ENCODE data around the gene RNU7-1. TPM values are rescaled to one million over a fixed set of nuclear protein-coding genes. Genes with fewer than 3 reads are reported as not detected.

RNU7-1 gene
- total RNA-seq, 1 donor from 2014 or later, result not detected

DNA sequence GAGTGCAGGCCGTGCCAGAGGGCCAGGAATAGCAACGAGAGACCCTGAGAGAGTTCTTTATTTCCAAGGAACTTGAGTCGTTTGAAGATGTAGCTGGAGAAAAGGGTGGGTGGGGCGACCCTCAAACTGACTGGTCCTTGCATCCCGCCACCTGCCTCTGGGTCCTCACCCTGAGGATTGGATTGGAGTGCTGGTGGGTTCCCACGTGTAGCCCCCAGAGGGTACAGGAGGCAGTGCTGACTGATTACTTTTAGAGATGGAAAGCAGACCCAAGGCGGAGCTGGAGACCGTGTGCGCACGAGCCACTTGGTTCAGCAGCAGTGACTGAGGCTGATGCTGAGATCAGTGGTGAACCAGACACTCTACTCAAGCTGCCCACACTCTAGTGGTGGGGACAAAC is 34.0 kb downstream of the RNU7-1 start:
- Mint-ChIP-seq H3K27ac (peak overlapping the region; percentile 30), H3K4me3 (ENCODE audit: low read depth) (no peak overlapping the region), H3K36me3 (ENCODE audit: insufficient read depth) (peaks cover 31% of the 10 kb centered on the region), H3K9me3 (ENCODE audit: low read depth) (no peaks in the 10 kb centered on the region), H3K4me1 (ENCODE audit: low read depth) (peaks cover 17% of the 10 kb centered on the region), H3K27me3 (no peaks in the 10 kb centered on the region)
- DNase-seq (ENCODE audit: low spot score, unreplicated experiment), result no peak
- TF ChIP-seq, protein P1, sequence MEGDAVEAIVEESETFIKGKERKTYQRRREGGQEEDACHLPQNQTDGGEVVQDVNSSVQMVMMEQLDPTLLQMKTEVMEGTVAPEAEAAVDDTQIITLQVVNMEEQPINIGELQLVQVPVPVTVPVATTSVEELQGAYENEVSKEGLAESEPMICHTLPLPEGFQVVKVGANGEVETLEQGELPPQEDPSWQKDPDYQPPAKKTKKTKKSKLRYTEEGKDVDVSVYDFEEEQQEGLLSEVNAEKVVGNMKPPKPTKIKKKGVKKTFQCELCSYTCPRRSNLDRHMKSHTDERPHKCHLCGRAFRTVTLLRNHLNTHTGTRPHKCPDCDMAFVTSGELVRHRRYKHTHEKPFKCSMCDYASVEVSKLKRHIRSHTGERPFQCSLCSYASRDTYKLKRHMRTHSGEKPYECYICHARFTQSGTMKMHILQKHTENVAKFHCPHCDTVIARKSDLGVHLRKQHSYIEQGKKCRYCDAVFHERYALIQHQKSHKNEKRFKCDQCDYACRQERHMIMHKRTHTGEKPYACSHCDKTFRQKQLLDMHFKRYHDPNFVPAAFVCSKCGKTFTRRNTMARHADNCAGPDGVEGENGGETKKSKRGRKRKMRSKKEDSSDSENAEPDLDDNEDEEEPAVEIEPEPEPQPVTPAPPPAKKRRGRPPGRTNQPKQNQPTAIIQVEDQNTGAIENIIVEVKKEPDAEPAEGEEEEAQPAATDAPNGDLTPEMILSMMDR (IDR thresholded peaks at IDR 0.05; ENCODE audit: unreplicated experiment), result no peak

DNA sequence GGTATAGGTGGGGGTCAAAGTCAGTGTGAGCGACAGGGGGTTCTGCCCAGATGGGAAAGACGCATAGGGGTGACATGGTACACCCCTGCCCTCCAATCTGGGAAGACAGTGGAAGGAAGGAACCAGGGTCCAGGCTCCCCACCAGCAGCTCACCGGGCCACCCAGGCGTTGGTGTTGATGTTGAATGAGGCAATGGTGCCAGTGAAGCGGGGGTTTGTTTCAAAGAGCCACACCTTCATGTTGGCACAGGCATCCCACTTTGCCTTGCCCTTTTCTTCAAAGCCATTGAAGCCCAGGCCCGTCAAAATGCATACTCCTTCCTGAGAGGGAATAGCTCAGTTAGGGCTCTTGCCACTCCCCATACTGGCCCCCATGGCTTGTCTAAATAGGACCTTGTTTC is 34.6 kb downstream of the RNU7-1 start:
- DNase-seq (ENCODE audit: low spot score, unreplicated experiment), result no peak
- Mint-ChIP-seq H3K36me3 (ENCODE audit: insufficient read depth) (peaks cover 32% of the 10 kb centered on the region), H3K27ac (peak overlapping the region; percentile 72), H3K9me3 (ENCODE audit: low read depth) (no peaks in the 10 kb centered on the region), H3K27me3 (no peaks in the 10 kb centered on the region), H3K4me3 (ENCODE audit: low read depth) (no peak overlapping the region), H3K4me1 (ENCODE audit: low read depth) (peaks cover 17% of the 10 kb centered on the region)
- TF ChIP-seq, protein P1 (IDR thresholded peaks at IDR 0.05; ENCODE audit: unreplicated experiment), result no peak

GRCh38 chr12:6978611-6979011 is 35.0 kb downstream of the RNU7-1 start:
- Mint-ChIP-seq H3K4me3 (ENCODE audit: low read depth) (no peak overlapping the region), H3K27ac (peak overlapping the region; percentile 72), H3K27me3 (no peaks in the 10 kb centered on the region), H3K9me3 (ENCODE audit: low read depth) (no peaks in the 10 kb centered on the region), H3K36me3 (ENCODE audit: insufficient read depth) (peaks cover 34% of the 10 kb centered on the region), H3K4me1 (ENCODE audit: low read depth) (peaks cover 17% of the 10 kb centered on the region)
- TF ChIP-seq, protein P1 (IDR thresholded peaks at IDR 0.05; ENCODE audit: unreplicated experiment), result no peak
- no peak for DNase-seq (ENCODE audit: low spot score, unreplicated experiment)

DNA sequence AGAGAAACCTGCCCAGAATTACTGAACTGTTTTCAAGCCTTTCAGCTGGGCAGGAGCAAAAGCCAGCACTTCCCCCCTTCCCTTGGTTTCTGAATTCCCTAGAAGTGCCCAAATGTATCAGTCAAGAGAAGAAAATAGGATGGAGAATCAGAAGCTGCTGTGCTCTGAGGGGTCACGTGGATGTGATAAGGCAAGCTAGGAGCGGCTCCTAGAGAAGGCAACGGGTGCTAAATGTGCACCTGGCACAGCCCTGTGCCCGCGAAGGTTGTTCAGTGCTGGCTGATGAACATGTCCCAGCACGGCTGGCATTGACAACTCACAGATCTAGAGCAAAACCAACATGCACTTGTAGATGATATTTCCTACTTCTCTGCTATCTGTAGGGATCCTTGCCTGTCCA is 35.4 kb downstream of the RNU7-1 start:
- H3K4me1 Mint-ChIP-seq (ENCODE audit: low read depth), result peaks cover 17% of the 10 kb centered on the region
- TF ChIP-seq, protein P1 (IDR thresholded peaks at IDR 0.05; ENCODE audit: unreplicated experiment), result no peak
- peaks cover 33% of the 10 kb centered on the region for H3K36me3 Mint-ChIP-seq (ENCODE audit: insufficient read depth)
- DNase-seq (ENCODE audit: low spot score, unreplicated experiment), result no peak
- H3K27ac Mint-ChIP-seq, result peak overlapping the region; percentile 72
- H3K27me3 Mint-ChIP-seq, result no peaks in the 10 kb centered on the region
- H3K4me3 Mint-ChIP-seq (ENCODE audit: low read depth), result no peak overlapping the region
- H3K9me3 Mint-ChIP-seq (ENCODE audit: low read depth), result no peaks in the 10 kb centered on the region

- no peak overlapping the region for H3K4me3 Mint-ChIP-seq (ENCODE audit: low read depth)
- TF ChIP-seq, protein P1 (IDR thresholded peaks at IDR 0.05; ENCODE audit: unreplicated experiment), result no peak
- no peaks in the 10 kb centered on the region for H3K27me3 Mint-ChIP-seq
- peaks cover 33% of the 10 kb centered on the region for H3K36me3 Mint-ChIP-seq (ENCODE audit: insufficient read depth)
- no peaks in the 10 kb centered on the region for H3K9me3 Mint-ChIP-seq (ENCODE audit: low read depth)
- peaks cover 17% of the 10 kb centered on the region for H3K4me1 Mint-ChIP-seq (ENCODE audit: low read depth)
- no peak for DNase-seq (ENCODE audit: low spot score, unreplicated experiment)
- peak overlapping the region; percentile 22 for H3K27ac Mint-ChIP-seq
Observed at GRCh38 chr12:6979453-6979852, 35.8 kb downstream of the RNU7-1 start.

Data from progenitor cell of endocrine pancreas (in vitro differentiated cells).